NCI-H82 treated with DMSO at 0.1 percent for 48 hours (cell line): ENCODE measurements around the gene SLC6A16.
"Not testable (repeated sequence)": the region's sequence is repeated elsewhere in the genome, so short reads cannot be mapped to it uniquely, and the experiment has no call there.

Source experiments
- DNase-seq: peaks from one replicate; lab custom pipeline; 2025; ENCODE audit not compliant: unreplicated experiment; lab: John Stamatoyannopoulos, UW

Gene SLC6A16

DNA sequence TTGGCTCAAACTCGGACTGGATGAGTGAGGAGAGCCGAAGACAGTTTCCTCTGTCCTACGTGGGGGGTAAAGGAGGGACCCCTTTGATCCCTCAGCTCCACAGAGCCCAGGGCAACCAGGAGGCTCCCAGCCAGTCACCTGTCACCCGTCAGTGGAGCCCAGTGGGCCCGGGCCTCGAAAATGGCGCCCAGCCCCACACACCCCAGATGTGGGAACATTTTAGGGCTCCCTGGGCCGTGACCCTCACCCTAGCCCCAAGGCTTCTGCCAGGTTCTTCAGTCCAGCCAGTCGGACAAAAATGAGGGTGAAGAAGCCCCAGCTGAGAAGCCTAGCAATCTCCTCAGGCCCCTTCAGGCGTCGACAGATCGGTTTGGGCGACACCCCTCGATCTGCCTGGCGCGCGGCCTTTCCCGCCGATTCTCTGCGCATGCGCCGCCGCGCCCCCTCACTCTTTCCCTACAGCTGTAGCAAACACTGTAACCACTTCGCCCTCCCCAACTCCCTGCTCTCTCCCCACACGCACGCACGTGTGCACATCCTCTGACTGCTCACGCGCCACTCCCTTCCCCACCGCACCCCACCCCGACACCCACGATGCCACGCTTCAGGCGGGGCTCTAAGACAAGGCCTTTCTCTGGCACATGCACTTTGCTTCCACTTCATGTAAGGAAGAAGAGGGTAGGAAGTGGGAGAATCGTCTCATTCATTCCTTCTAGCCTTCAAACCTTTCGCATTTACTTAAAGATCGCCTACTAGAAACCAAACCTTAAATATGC lies at the start of gene SLC6A16:
TSS of gene SLC6A16 (minus strand) at position 391 of the 776 bp plus-strand sequence. CDS start 13,844 bp downstream, outside the sequence.
- no peak for DNase-seq

DNA sequence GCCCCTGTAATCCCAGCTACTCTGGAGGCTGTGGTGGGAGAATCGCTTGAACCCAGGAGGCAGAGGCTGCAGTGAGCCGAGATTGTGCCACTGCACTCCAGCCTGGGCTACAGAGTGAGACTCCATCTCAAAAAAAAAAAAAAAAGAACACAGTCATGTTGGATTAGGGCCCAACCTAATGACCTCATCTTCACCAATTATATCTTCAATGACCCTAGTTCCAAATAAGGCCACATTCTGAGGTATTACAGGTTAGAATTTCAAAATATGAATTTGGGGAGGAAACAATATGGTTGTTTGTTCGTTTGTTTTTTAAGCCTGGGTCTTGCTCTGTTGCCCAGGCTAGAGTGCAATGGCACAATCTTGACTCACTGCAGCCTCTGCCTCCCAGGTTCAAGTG lies 48.2 kb upstream of the SLC6A16 start:
- not testable (repeated sequence) for DNase-seq

DNA sequence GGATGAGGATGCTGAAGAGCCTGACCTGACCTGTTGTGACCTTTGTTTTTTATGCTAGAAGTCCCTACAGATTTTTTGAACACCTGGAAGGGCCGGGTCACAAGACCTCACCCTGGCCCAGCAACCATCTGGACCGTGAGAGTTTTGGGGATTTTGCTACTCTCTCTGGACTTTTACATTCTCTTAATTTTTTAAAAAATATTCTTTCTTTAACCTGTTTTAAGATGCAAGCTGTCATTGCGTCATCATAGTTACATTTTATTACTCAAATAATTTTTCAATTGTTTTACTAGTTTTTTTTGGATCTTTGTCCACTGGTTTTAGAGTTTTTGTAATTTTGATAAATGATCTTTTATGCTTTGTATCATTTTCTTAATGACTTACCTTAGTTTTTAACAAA lies 46.2 kb upstream of the SLC6A16 start:
- DNase-seq: no peak

DNA sequence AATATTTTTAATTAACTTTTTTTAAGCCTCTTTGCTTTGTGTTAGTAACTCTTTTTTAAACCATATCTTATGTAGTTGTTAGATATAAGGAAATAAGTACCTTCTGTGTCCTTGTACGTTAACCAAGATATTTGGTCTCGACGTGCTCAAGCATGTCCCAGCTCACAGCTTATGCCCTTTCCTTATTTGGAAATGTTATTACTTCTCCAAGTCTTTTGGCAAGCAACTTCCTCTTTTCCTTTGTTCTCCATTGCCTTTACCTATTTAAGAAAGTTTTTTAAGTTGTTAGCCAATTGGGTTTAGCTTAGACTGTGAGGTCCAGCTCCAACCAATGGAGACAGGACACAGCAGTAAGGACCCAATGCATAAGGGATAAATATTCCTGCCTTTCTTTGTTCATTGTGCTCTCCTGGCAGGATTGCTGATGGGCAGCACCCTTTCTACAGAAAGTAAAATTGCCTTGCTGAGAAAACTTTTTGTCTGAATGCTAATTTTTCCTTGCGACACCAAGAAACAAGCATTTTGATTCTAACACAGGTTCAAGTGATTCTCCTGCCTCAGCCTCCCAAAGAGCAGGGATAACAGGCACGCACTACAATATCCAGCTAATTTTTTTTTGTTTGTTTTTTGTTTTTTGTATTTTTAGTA lies 43.8 kb upstream of the SLC6A16 start:
- no peak for DNase-seq

GRCh38 chr19:49366110-49366509 lies 41.1 kb upstream of the SLC6A16 start:
- no peak for DNase-seq

DNA sequence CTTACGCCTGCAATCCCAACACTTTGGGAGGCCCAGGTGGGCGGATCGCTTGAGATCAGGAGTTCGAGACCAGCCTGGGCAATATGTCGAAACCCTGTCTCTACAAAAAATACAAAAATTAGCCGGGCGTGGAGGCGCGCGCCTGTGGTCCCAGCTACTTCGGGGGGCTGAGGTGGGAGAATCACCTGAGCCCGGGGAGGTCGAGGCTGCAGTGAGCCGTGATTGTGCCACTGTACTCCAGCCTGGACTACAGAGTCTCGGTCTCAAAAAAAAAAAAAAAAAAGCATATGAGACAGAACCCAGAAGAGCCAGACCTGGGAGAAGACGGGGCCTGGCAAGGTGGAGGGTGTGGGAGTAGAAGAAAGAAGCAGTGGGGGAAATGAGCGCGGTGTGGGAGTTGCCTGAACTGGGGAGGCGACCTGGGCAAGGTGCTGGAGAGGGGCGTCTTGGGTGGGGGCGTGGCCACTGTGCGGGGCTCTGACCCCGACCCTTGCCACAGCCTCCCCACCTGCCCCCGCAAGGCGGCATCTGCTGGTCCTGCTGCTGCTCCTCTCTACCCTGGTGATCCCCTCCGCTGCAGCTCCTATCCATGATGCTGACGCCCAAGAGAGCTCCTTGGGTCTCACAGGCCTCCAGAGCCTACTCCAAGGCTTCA lies 39.2 kb upstream of the SLC6A16 start:
- no peak for DNase-seq

DNA sequence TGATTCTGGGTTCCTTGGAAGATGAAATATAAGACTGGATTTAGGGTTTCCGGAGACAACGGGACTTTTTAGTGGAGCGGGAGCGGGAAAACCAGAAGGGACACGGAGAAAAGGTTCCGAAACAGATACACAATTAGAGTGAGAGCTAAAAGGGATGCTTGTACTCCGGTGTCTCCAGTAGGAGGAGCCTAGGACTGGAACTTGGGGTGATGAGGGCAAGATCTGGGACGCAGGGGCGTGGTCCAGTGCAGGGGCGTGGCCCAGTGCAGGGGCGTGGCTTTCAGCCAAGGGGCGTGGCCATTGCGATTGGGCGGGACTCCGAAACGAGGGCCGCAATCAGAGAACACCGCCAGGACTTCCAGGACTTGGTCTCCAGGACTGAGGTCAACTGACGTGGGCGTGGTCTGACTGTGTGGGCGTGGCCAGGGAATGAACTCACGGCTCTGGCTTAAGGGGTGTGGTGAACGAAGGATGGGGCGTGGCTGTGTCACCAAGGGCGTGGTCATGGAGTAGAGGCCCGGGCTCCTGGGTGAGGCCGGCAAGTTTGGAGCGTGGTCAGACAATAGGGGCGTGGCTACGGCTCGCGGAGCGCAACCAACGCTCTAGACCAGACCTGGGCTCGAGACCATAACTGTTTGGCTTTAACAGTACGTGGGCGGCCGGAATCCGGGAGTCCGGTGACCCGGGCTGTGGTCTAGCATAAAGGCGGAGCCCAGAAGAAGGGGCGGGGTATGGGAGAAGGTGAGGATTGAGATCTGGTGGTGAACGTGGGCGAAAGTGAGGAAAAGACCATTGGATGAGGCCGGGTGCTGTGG lies 38.5 kb upstream of the SLC6A16 start, which contains the start of gene DKKL1:
TSS of gene DKKL1 (plus strand) at position 610 of the 815 bp plus-strand sequence. CDS start at position 732, 122 bp downstream.
- DNase-seq: peak; percentile 86

DNA sequence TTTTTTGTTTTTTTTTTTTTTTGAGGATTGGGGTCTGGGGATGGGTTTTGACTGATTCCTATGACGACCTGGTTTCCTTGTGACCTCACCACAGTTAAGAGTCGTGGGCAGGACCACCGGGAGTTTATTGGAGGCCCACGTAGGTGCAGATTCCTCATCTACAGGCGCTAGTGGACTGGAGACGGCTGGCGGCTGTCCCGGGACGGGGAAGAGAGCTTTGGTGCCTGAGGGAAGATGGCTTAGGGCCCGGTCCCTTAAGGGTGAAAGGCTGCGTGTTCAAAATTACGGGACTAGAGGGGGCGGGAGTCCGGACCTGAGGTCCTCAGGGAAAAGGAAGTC lies 37.9 kb upstream of the SLC6A16 start:
- no peak for DNase-seq

DNA sequence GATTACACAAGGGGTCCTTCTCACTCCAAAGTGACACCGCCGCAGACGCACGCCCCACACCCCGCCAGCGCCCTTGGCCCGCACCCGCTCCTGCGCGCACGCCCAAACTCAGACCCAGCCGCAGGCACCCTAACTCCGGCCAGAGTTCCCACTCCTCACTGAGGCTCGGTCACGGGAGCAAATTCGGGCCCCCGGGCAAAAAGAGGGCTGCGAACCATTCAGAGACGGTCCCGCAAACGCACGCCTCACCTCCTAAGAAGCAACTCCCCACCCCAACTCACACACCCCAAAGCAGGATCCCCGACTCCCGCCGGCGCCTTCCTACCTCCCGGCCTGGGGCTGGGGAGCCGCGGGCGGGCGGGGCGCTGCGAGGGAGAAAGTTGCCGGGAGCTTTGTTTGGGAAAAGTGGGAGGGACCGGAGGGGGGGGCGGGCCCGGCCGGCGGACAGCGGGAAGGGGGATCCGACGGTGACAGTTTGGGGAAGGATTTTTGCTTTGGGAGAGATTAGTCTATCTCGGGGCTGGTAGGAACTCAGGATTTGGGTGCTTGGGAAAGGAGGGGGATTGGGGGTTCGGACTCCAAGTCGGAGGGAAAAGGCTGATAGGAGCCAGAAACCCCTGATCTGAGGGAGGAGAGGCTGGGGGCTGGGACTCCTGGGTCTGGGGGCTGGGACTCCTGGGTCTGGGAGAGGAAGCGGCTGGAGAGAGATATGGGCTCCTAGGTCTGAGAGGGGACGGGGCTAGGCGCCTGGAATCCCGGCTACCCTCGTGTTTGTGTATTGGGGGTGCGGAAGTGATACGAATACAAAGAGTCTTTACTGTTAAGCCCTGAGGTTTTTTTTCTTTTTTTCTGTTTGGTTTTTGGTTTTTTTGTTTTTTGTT lies 37.3 kb upstream of the SLC6A16 start, which contains the start of gene TEAD2:
TSS of gene TEAD2 (minus strand) at position 369 of the 881 bp plus-strand sequence. CDS start 2,341 bp downstream, outside the sequence.
- no peak for DNase-seq

GRCh38 chr19:49361438-49362047 lies 36.6 kb upstream of the SLC6A16 start:
- DNase-seq: peak; percentile 44

DNA sequence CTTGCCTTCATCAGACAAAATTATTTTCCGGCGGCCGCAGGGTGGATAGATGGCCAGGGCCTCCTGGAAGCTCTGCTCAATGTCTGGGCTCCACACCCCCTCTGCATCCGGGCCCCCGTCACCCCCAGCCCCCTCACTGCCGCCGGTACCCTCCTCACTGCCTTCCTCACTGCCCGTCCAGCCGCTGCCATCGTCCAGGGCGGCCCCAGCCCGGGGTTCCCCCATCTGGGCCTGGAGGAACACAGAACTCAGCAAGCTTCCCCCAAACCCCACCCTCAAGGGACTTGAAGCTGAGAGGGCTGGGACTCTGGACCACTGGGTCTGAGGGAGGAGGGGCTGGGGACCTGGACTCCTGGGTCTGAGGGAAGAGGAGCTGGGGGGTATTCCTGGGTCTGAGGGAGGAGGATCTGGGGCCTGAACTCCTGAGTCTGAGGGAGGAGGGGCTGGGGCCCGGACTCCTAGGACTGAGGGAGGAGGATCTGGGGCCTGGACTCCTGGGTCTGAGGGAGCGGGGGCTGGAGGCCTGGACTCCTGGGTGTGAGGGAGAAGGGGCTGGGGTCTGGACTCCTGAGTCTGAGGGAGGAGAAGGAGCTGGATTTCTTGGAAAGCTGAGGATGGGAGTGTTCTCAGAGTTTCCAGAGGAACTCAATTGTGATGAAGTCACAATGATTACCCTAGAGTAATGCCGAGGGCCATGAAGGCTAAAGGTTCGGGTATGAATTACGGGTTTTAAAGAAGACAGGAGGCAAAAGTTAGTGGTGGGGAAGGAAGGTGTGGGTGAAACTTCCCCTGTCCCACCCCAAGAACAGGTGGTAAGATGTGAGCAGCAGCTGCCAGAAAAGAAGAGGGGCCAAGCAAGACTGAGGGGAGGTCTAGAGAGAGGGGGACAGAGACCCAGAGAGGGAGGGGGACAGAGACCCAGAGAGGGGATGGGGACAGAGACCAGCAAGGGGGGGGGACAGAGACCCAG lies 35.1 kb upstream of the SLC6A16 start:
- DNase-seq: no peak

- no peak for DNase-seq
Observed at GRCh38 chr19:49357186-49357585, 32.2 kb upstream of the SLC6A16 start.

DNA sequence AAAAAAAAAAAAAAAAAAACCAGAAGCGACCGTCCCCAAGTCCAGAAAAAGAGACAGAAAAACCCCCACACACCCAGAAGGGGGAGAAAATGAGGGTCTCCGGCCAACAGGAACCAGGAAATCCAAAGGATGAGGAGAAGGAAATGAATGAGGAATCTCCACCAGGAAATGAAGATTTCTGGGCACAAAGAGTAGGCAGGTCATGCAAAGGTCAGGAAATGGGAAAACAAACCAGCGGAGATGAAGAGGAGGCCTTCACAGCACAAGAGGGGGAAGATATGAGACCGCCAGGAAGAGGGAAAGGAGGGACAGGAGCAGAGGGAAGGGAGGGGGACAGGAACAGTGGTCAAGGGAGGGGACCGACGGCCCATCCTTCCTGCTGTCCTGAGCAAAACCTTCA lies 31.4 kb upstream of the SLC6A16 start:
- DNase-seq: no peak

DNA sequence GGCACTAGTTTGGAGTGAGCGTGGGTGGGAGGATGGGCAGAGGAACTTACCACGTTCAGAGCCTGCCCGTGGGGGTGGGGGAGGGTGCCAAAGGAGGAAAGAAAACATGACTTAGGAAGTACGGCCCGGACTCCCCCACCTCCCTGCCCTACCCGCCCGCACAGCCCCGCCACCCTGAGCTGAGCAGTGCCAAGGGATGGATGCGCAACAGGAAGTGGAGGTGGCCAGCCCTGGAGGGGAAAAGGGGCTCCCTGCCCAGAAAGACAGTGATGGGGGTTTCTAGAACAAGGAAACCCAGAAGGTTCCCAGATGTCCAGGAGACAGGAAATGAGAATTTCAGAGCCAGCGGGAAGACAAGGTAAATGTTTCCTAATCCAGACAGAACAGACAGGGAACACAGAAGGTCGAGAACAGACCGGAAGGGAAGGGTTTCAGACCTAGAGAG lies 30.9 kb upstream of the SLC6A16 start:
- DNase-seq: no peak

- DNase-seq: no peak
Observed at GRCh38 chr19:49349567-49349966, 24.6 kb upstream of the SLC6A16 start.

- no peak for DNase-seq
Observed at GRCh38 chr19:49348305-49349189, 23.6 kb upstream of the SLC6A16 start.

- peak; percentile 83 for DNase-seq
Observed at GRCh38 chr19:49347835-49348234, 22.8 kb upstream of the SLC6A16 start.
